GM13977 (cell line): ENCODE measurements around the gene LDLRAD4.

Source experiments
- DNase-seq: peaks from one replicate; pipeline ENCODE4 v3.0.0; 2012; ENCODE audit warnings: low spot score
- in situ Hi-C: fragments of 300-500 bp; cut with MboI; formaldehyde crosslinking; loops from one replicate; pipeline ENCODE4 v1.12.0; 2022; ENCODE audit warnings: low sequenced_read_pairs, low pct_unique_long_range_greater_than_20kb, mixed read lengths, inconsistent platforms; ENCODE audit not compliant: unreplicated experiment
- TF ChIP-seq, protein P1 (sequence below): IDR thresholded peaks from 2 replicates; pipeline ENCODE4 v1.5.1; 2012; ENCODE audit warnings: mild to moderate bottlenecking, control low read depth; ENCODE audit not compliant: insufficient read depth; ENCODE audit errors: extremely low read depth, missing control alignments

Gene LDLRAD4

DNA sequence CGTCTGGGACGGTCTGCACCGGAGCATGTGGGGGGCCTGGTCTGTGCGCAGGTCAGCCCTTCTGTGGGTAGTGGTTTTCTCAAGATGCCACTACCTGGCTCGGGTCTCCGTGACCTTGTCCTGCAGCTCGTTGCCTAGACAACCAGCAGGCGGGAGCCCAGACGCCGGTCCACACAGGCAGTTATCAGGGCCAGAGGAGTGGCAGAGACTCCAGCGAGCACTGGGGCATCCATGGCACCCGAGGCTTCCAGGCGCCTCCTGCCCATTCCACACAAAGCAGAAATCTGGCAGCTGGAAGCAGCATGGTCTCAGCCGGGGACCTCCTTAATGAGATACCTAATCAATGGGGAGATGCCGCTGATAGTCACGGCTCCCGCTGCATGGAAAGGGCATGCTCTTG lies 351.7 kb downstream of the LDLRAD4 start:
- TF ChIP-seq, protein P1, sequence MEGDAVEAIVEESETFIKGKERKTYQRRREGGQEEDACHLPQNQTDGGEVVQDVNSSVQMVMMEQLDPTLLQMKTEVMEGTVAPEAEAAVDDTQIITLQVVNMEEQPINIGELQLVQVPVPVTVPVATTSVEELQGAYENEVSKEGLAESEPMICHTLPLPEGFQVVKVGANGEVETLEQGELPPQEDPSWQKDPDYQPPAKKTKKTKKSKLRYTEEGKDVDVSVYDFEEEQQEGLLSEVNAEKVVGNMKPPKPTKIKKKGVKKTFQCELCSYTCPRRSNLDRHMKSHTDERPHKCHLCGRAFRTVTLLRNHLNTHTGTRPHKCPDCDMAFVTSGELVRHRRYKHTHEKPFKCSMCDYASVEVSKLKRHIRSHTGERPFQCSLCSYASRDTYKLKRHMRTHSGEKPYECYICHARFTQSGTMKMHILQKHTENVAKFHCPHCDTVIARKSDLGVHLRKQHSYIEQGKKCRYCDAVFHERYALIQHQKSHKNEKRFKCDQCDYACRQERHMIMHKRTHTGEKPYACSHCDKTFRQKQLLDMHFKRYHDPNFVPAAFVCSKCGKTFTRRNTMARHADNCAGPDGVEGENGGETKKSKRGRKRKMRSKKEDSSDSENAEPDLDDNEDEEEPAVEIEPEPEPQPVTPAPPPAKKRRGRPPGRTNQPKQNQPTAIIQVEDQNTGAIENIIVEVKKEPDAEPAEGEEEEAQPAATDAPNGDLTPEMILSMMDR = no peak
- no peak for DNase-seq
- in situ Hi-C loops = no loop called here

- in situ Hi-C loops = no loop called here
- TF ChIP-seq, protein P1 = no peak
- DNase-seq = no peak
Measured at GRCh38 chr18:13570856-13571495, 352.4 kb downstream of the LDLRAD4 start.

DNA sequence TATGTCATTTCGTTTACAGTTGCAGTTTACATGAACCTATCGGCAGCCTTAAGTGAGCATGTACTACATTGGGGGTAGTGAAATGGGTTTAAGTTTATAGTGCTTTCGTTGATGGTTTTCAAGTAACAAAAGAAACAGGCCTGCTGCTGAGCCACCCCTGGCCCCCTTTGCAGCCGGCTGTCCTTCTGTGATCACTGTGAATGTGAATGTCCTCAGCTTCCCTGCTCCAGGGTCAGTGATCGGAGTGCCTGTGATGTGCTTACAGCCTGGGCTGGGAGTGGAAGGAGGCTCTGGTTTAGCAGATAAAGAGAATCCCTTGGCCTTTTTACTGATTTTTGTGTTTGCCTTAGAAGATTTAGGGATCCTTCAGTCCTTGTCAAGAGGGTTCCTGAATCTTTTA lies 353.6 kb downstream of the LDLRAD4 start:
- in situ Hi-C loops = no loop called here
- TF ChIP-seq, protein P1 = no peak
- DNase-seq = no peak

GRCh38 chr18:13572721-13573120 lies 354.2 kb downstream of the LDLRAD4 start:
- no peak for DNase-seq
- in situ Hi-C loops = no loop called here
- TF ChIP-seq, protein P1 = no peak

DNA sequence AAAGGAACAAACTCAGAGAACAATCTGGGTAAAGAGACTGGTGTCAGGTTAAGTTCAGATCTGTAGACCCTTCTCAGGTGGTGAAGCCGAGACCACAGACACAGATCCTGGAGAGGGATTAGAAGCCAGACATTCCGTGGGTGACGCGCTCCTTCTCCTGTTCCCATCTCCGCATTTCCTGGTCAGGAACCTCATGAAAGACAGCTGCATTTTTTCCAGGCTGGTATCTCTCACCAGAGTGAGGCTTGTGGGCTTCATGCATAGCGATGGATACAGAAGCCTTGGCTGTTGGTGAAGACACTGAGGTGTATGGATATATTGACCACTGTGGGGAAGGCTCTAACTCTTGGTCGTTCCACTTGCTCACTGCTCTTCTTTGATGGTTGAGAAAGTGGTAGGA lies 355.2 kb downstream of the LDLRAD4 start:
- TF ChIP-seq, protein P1 = no peak
- DNase-seq = no peak
- in situ Hi-C loops = no loop called here

GRCh38 chr18:13574355-13574754 lies 355.8 kb downstream of the LDLRAD4 start:
- DNase-seq = no peak
- in situ Hi-C loops = no loop called here
- TF ChIP-seq, protein P1 = no peak

DNA sequence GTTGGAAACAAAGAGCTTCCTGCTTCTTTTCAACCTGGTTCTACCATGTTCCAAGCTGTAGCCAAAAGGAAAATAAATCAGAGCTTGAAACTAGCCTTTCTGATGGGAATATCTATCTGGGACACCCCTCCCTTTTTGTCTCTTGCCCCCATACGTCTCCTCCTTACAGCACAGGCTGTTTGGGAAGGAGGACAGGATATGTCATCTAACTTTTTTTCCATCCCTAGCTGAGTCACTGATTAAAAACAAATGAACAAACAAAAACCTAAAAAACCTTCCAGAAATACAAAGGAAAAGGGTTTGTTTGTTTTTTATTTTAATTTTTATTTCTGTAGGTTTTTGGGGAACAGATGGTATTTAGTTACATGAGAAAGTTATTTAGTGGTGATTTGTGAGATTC lies 356.2 kb downstream of the LDLRAD4 start:
- TF ChIP-seq, protein P1 = no peak
- DNase-seq = no peak
- in situ Hi-C loops = no loop called here
